ENCODE measurements around the gene PAN2.

DNA sequence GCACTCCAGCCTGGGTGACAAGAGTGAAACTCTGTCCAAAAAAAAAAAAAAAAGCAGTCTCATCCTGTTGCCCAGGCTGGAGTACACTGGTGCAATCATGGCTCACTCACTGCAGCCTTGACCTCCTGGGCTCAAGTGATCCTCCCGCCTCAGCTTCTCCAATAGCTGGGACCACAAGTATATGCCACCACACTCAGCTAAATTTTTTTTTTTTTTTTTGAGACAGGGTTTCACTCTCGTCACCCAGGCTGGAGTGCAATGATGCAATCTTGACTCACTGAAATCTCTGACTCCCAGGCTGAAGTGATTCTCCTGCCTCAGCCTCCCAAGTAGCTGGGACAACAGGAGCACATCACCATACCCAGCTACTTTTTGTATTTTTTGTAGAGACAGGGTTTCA, 12.8 kb downstream of the PAN2 start:
- TF ChIP-seq POLR2AphosphoS5 (IDR thresholded peaks at IDR 0.05; ENCODE audit: low read depth, low read length) (no peak), POLR2A (IDR thresholded peaks at IDR 0.05; ENCODE audit: low read depth, low read length) (no peak), TAF1 (IDR thresholded peaks at IDR 0.05; ENCODE audit: low read depth, low read length) (no peak), POU2F2 (IDR thresholded peaks at IDR 0.05; ENCODE audit: low read depth, low read length) (no peak)

Data from GM12891 (cell line).